ENCODE data around the gene NRG2.

DNA sequence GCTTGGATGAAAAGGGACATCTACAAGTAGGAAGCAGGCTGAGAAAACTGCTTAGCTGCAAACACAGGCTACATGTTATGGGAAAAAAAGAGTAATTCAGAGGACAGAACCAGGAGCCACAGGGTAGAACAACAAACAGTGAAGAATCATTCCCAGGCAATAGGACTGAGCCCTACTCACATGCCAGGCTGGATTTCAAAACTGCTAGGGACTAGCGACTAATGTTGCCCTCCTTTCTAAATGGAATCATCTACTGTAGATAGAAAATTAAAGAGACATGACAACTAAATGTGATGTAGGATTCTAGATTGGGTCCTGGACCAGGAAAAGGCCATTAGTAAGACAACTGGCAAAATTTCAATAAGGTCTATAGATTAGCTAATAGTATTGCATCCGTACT lies 15.3 kb downstream of the NRG2 start:
- TF ChIP-seq, protein P1, sequence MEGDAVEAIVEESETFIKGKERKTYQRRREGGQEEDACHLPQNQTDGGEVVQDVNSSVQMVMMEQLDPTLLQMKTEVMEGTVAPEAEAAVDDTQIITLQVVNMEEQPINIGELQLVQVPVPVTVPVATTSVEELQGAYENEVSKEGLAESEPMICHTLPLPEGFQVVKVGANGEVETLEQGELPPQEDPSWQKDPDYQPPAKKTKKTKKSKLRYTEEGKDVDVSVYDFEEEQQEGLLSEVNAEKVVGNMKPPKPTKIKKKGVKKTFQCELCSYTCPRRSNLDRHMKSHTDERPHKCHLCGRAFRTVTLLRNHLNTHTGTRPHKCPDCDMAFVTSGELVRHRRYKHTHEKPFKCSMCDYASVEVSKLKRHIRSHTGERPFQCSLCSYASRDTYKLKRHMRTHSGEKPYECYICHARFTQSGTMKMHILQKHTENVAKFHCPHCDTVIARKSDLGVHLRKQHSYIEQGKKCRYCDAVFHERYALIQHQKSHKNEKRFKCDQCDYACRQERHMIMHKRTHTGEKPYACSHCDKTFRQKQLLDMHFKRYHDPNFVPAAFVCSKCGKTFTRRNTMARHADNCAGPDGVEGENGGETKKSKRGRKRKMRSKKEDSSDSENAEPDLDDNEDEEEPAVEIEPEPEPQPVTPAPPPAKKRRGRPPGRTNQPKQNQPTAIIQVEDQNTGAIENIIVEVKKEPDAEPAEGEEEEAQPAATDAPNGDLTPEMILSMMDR (IDR thresholded peaks at IDR 0.05): no peak
- no peak for TF ChIP-seq POLR2A (IDR thresholded peaks at IDR 0.05)
- no peak for TF ChIP-seq POLR2AphosphoS5 (IDR thresholded peaks at IDR 0.05)

Measured in breast epithelium (tissue), 3 donors.